ENCODE data around the gene ACBD4.

GRCh38 chr17:45190503-45191255 lies 55.2 kb downstream of the ACBD4 start:
- TF ChIP-seq, protein P1, sequence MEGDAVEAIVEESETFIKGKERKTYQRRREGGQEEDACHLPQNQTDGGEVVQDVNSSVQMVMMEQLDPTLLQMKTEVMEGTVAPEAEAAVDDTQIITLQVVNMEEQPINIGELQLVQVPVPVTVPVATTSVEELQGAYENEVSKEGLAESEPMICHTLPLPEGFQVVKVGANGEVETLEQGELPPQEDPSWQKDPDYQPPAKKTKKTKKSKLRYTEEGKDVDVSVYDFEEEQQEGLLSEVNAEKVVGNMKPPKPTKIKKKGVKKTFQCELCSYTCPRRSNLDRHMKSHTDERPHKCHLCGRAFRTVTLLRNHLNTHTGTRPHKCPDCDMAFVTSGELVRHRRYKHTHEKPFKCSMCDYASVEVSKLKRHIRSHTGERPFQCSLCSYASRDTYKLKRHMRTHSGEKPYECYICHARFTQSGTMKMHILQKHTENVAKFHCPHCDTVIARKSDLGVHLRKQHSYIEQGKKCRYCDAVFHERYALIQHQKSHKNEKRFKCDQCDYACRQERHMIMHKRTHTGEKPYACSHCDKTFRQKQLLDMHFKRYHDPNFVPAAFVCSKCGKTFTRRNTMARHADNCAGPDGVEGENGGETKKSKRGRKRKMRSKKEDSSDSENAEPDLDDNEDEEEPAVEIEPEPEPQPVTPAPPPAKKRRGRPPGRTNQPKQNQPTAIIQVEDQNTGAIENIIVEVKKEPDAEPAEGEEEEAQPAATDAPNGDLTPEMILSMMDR (IDR thresholded peaks at IDR 0.05), result no peak
- TF ChIP-seq POLR2A (IDR thresholded peaks at IDR 0.05), result no peak
